ENCODE data around the gene CD44. TPM values are rescaled to one million over a fixed set of nuclear protein-coding genes. Genes with fewer than 3 reads are reported as not detected.
A peak's percentile ranks its signal among the peaks of the same experiment; 100 is the strongest.
"Not testable (repeated sequence)": the region's sequence is repeated elsewhere in the genome, so short reads cannot be mapped to it uniquely, and the experiment has no call there.

CD44 gene
- total RNA-seq = 548 TPM
- long read RNA-seq, full-length matches to known transcripts = 319 of 531 reads
- long read RNA-seq, partial matches to known transcripts = 101 of 531 reads
- long read RNA-seq, other reads (novel, unspliced or antisense) = 111 of 531 reads

- intact Hi-C loops (cut with DNase I) = no loop called here
- H3K36me3 ChIP-seq = no peaks in the 10 kb centered on the region
- H3K9me3 ChIP-seq = no peaks in the 10 kb centered on the region
- peaks cover 33% of the 10 kb centered on the region for H3K4me1 ChIP-seq
- H3K4me3 ChIP-seq = peak within 1 kb of the TSS; percentile 74
- TF ChIP-seq CTCF (IDR thresholded peaks at IDR 0.05) = no peak
- peak within 1 kb of the TSS; percentile 93 for H3K27ac ChIP-seq
- H3K27me3 ChIP-seq = no peaks in the 10 kb centered on the region
- peak; percentile 84 for DNase-seq
- peak; percentile 83 for ATAC-seq
Observed at GRCh38 chr11:35138943-35139721, at the start of gene CD44. CD44 (plus strand) TSS chr11:35139171; CDS start chr11:35139304, 133 bp downstream.

- no peak for ATAC-seq
- Histone ChIP-seq H3K27ac (no peak overlapping the region), H3K9me3 (no peaks in the 10 kb centered on the region), H3K27me3 (no peaks in the 10 kb centered on the region), H3K36me3 (no peaks in the 10 kb centered on the region), H3K4me3 (no peak overlapping the region), H3K4me1 (peaks cover 21% of the 10 kb centered on the region)
- intact Hi-C loops (cut with DNase I) = no loop called here
- no peak for DNase-seq
- TF ChIP-seq CTCF (IDR thresholded peaks at IDR 0.05) = no peak
Observed at GRCh38 chr11:35089666-35090065, 49.3 kb upstream of the CD44 start.

GRCh38 chr11:35090125-35090524 is 48.8 kb upstream of the CD44 start:
- Histone ChIP-seq H3K4me1 (peaks cover 16% of the 10 kb centered on the region), H3K36me3 (no peaks in the 10 kb centered on the region), H3K4me3 (no peak overlapping the region), H3K27ac (no peak overlapping the region), H3K9me3 (no peaks in the 10 kb centered on the region), H3K27me3 (no peaks in the 10 kb centered on the region)
- DNase-seq = no peak
- intact Hi-C loops (cut with DNase I) = no loop called here
- no peak for TF ChIP-seq CTCF (IDR thresholded peaks at IDR 0.05)
- no peak for ATAC-seq

GRCh38 chr11:35090991-35091390 is 48.0 kb upstream of the CD44 start:
- H3K27me3 ChIP-seq; intact Hi-C loops (cut with DNase I); ATAC-seq; H3K27ac ChIP-seq; H3K36me3 ChIP-seq; H3K9me3 ChIP-seq; DNase-seq; H3K4me3 ChIP-seq: not testable (repeated sequence)
- H3K4me1 ChIP-seq = peaks cover 16% of the 10 kb centered on the region

- H3K4me1 ChIP-seq = peaks cover 11% of the 10 kb centered on the region
- intact Hi-C loops (cut with DNase I) = no loop called here
- DNase-seq (no peak), ATAC-seq (no peak)
- no peaks in the 10 kb centered on the region for H3K36me3 ChIP-seq
- TF ChIP-seq CTCF (IDR thresholded peaks at IDR 0.05) = no peak
- no peak overlapping the region for H3K27ac ChIP-seq
- no peak overlapping the region for H3K4me3 ChIP-seq
- H3K9me3 ChIP-seq = no peaks in the 10 kb centered on the region
- H3K27me3 ChIP-seq = no peaks in the 10 kb centered on the region
Observed at GRCh38 chr11:35096723-35097122, 42.2 kb upstream of the CD44 start.

DNA sequence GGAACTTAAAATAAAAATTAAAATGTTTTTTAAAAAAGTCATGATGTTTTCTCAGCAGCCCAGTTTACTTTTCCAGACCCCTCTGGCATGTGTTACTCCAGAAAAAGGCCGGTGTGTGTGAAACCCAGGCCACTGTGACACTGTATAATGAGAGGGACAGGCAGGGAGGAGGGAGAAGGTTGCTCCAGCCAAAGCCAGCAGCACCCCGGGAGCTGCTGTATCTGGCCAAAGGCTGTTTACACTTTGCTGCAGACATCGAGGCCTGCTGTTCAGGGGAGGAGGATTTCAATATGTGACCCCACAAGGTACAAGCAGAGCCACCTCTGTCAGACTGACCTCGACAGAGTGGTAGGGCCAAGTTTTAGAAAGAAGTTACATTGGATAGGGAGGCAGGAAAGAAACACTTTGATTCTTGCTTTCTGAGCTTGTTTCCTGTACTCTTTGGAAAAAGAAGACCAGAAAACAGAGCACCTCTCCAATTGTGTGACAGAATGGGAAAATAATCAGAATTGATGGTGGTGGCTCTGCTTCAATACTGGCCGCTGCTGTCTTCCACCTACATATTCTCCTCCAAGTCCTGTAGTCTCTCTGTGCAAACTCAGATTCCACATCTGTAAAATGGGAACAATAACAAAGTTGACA is 41.0 kb upstream of the CD44 start:
- Histone ChIP-seq H3K4me1 (peaks cover 11% of the 10 kb centered on the region), H3K4me3 (no peak overlapping the region), H3K9me3 (no peaks in the 10 kb centered on the region), H3K36me3 (no peaks in the 10 kb centered on the region), H3K27ac (no peak overlapping the region), H3K27me3 (no peaks in the 10 kb centered on the region)
- no peak for DNase-seq
- intact Hi-C loops (cut with DNase I) = no loop called here
- TF ChIP-seq CTCF (IDR thresholded peaks at IDR 0.05) = no peak
- no peak for ATAC-seq

Data from upper lobe of right lung (tissue), 1 donor.